H1 (cell line): ENCODE measurements around the gene TRAF6.

Experiments
- CREB1 ChIP-seq: IDR thresholded peaks from 2 replicates; pipeline ENCODE4 v1.6.1; 2012; ENCODE audit warnings: inconsistent platforms
- EZH2 ChIP-seq: fragments of 200-600 bp; sonication (generic); IDR thresholded peaks from 2 replicates; pipeline ENCODE4 v1.7.1; 2012; ENCODE audit warnings: low read depth, mild to moderate bottlenecking, moderate library complexity, low read length, inconsistent platforms; ENCODE audit not compliant: severe bottlenecking
- POLR2AphosphoS5 ChIP-seq: IDR thresholded peaks from 2 replicates; pipeline ENCODE4 v1.6.1; 2011; ENCODE audit warnings: low read depth, low read length
- TF ChIP-seq, protein P1 (sequence below), 3 experiments: IDR thresholded peaks; 1 replicate in 2 of 3; 2 replicates in 1 of 3; pipeline versions ENCODE4 v1.5.1 to v1.6.1; 2011; ENCODE audit warnings: low read length in 3 of 3, mild to moderate bottlenecking in 3 of 3, inconsistent platforms in 2 of 3, low read depth in 1 of 3, moderate library complexity in 1 of 3; ENCODE audit not compliant: insufficient read depth in 1 of 3; ENCODE audit errors: control extremely low read depth in 1 of 3

DNA sequence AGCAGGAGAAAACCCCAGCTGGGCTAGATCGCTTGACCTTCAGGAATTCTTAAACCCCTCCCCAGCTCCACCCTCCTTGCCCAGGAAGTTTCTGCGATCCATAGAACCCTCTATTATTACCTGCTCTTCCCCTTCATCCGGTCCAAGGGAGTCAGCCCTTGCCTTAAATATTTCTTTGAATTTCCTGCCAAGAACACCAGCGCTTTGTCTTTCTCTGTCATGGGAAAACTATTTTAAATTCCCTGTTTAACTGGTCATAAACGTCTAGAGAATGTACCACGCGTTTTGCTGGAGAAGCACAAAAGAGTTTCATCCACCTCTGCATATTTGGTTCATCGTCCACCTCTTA lies 496 bp upstream of the TRAF6 start:
- TF ChIP-seq EZH2, result no peak
- TF ChIP-seq POLR2AphosphoS5, result no peak
- TF ChIP-seq CREB1, result no peak
- TF ChIP-seq, protein P1, sequence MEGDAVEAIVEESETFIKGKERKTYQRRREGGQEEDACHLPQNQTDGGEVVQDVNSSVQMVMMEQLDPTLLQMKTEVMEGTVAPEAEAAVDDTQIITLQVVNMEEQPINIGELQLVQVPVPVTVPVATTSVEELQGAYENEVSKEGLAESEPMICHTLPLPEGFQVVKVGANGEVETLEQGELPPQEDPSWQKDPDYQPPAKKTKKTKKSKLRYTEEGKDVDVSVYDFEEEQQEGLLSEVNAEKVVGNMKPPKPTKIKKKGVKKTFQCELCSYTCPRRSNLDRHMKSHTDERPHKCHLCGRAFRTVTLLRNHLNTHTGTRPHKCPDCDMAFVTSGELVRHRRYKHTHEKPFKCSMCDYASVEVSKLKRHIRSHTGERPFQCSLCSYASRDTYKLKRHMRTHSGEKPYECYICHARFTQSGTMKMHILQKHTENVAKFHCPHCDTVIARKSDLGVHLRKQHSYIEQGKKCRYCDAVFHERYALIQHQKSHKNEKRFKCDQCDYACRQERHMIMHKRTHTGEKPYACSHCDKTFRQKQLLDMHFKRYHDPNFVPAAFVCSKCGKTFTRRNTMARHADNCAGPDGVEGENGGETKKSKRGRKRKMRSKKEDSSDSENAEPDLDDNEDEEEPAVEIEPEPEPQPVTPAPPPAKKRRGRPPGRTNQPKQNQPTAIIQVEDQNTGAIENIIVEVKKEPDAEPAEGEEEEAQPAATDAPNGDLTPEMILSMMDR (IDR thresholded peaks at IDR 0.05; ENCODE audit: control extremely low read depth in 1 of 3, insufficient read depth in 1 of 3, low read depth in 1 of 3, low read length in 3 of 3), result no peak
